Measurements from ENCODE around the gene AKNA.
A peak's percentile ranks its signal among the peaks of the same experiment; 100 is the strongest.

The AKNA gene

DNA sequence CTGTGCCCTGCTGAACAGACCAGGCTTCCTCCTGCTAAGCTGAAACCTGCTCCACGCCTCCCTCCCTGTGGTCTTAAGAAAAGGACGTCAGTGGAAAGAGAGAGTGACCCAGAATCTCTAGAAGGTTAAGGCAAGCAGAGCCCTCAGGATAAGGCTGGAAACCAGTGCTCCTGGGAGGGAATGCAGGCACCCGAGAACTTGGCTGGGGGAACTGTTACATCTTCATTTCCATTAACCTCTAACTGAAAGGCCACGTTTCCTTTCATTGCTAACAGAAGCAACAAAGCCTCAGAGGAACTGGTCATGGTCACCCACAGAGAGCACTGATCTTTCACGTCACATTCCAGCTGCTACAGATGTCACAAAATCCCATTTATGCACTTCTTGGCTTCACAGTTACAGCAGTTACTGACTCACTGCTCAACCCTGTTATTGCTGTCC is 26.1 kb upstream of the AKNA start:
- DNase-seq: no peak

- DNase-seq: no peak
Measured at GRCh38 chr9:114412048-114412683, 24.4 kb upstream of the AKNA start.

GRCh38 chr9:114411452-114411851 is 23.7 kb upstream of the AKNA start:
- DNase-seq: no peak

DNA sequence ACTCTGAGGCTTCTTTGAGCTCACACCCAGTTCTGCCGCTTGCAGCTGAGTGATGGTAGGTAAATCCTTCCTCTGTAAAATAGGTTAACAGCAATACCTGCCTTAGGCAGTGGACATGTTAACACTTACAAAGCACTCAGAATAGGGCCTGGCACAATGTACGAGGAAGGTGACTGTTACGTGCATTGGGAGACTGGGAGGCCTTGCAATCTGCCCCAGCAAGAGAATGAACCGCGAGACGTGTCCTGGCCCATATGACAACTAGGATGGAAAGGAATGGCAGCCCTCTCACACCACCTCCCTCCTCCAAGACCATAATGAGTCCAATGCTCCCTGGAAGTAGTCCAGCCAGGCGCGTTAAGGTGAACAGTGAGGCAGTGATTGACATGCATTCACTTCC is 23.1 kb upstream of the AKNA start:
- DNase-seq: no peak

- DNase-seq: no peak
Measured at GRCh38 chr9:114409842-114410241, 22.1 kb upstream of the AKNA start.

DNA sequence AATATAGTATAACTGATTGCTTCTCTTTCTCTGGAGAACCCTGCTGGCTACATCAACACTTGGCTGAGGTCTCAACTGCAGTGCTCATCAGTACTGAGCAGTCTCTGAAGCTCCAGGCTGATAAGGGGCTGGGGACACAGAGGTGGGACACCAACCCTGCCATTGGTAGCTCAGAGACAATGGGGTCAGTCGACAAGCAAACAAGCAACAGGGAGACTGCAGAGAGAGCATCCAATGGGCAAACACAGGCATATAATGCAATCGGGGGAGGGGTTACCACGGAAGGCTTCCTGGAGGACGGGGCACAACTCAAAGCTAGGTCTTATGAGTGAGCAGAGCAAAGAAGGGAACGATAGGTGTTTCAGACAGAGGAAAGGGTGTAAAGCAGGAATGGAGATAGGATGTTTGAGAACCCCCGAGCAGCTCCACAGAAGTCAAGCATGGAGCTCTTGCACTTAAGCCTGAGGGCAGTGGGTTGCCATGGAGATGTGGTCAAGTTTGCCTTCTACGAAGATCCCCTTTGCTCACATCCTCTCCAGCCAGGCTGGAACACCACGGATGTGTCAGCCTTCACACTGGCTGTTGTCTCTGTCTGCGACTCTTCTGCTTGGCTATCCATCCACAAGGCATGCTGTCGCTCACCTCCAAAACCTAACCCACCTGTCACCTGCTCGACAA is 21.5 kb upstream of the AKNA start:
- DNase-seq: no peak

- no peak for DNase-seq
Measured at GRCh38 chr9:114408645-114409044, 20.9 kb upstream of the AKNA start.

DNA sequence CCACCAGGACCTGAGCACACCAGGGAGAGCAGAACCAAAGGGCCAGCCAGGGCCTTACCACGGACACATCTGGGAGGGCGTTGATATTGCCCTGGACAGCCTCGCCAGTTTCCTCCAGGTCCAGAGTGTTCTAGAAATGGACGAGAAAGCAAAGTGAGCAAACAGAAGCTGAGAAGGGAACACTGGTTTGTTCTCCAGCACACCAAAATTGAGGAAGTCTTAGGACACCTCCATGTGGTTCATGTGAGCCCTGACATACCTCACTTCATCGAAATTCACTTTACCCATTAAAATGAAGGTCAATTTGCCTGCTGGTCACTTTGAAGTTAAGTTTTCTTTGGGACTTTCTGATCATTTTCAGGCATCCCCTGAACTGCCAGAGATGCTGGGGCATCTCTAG is 20.1 kb upstream of the AKNA start:
- no peak for DNase-seq

GRCh38 chr9:114406441-114406840 is 18.7 kb upstream of the AKNA start:
- no peak for DNase-seq

DNA sequence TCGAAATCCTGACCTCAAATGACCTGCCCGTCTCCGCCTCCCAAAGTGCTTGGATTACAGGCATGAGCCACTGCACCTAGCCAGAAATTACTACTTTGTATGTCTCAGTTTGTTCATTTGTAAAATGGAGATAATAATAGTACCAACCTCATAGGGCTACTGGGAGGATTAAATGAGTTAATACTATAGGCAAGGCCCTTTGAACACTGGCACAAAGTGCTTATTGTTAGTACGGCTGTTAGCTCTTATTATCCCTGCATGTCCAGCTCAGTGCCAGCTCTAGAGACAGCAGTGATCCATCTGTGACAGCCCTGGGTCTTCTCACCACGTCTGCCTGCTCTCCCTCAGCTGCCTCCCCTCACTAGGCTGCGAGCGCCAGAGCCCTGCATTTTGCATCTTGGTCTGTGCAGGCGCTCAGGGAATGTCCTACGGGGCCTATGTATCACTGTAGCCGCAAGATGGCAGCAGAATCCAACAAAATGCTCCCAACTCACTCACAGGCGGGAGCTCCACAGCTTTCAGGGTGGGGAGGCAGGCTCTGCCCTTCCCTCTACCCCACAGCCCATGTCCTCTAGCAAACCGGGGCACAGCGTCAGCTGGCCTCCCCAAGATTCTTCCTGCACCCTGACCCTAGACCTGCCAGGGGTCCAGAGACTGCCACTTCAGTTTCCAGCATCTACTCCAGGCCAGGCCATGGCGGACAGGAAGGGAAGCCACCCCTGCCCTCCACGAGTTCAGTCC is 17.7 kb upstream of the AKNA start:
- peak; percentile 67 for DNase-seq

GRCh38 chr9:114404531-114404930 is 16.7 kb upstream of the AKNA start:
- DNase-seq: no peak

DNA sequence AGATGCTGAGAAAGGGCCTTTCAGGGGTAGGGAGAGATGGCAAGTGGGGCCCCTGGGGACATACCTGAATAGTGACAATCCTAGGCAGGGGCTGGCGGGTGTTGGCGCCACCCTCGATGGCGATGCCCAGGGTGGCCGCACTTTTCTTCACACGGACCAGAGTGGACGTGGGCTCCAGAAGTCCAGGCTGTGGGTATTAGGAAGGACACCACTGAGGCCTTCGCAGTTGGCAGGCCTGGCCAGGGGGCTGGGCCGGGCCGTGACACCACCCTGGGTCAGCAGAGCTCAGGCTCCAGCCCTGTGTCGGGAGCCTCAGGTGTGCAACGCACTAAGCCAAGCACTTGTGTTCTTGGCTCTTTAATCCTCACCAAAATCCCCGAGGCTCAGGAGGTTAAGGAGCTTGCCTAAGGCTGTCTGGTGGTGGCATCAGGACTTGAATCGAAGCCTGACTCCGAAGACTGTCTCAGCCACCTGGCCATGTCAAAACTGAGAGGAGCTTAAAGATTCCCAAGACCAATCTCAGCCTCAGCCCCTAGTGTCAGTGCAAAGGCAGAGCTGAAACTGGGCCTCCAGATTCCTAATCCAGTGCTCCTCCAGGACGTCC is 15.5 kb upstream of the AKNA start:
- no peak for DNase-seq

DNA sequence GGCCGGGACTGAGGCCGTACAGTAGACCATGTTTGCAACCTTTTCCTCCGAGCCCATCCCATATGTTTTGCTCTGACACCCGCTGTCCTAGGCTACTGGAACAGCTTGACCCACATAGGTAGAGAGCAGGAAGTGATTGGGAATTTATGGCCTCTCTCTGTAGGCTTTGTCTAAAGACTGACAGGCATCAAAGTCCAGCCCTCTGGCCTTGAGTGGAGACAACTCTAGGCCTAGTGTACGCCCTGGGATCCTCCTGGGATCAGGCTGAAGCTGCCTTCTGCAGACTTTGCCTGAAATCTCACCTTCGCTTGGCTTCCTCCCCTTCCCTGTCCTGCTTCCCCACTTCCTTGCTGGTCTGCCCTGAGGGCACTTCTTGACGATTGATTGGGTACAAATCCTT is 13.6 kb upstream of the AKNA start:
- no peak for DNase-seq

GRCh38 chr9:114400772-114401171 is 13.0 kb upstream of the AKNA start:
- no peak for DNase-seq

DNA sequence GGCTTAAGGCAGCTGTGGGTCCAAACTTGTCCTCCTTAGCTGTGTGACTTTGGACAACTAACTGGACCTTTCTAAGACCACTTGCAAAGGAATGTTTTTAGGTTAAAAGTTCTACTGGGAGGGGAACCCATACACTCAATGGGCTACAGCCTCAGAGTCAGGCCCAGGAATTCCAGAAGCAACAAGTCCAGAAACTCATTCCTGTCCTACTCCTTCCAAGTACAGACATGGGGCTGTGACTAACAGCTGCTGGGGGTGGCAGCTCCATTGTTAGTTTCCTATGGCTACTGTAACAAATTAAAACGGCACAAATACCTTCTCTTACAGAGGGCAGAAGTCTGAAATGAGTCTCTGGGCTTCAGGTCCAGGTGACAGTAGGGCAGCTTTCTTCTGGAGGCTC is 12.4 kb upstream of the AKNA start:
- no peak for DNase-seq

DNA sequence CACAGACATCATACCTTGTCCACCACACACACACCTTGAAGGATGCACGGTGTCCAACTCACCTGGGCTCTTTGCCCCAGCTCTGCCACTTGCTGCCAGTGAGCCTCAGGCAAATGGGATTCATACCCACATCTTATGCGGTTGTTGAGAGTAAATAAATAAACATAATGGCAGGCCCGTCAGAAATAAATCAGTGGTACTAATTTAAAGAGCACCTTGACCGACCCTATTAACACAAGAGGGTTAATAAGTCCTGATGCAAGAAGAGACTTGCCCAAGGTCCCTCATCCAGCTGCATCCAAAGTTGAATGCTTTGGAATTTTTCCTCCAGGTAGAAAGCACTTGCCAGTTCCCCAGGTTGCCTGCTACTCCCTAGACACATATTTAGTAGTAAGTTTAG is 11.6 kb upstream of the AKNA start:
- DNase-seq: no peak

DNA sequence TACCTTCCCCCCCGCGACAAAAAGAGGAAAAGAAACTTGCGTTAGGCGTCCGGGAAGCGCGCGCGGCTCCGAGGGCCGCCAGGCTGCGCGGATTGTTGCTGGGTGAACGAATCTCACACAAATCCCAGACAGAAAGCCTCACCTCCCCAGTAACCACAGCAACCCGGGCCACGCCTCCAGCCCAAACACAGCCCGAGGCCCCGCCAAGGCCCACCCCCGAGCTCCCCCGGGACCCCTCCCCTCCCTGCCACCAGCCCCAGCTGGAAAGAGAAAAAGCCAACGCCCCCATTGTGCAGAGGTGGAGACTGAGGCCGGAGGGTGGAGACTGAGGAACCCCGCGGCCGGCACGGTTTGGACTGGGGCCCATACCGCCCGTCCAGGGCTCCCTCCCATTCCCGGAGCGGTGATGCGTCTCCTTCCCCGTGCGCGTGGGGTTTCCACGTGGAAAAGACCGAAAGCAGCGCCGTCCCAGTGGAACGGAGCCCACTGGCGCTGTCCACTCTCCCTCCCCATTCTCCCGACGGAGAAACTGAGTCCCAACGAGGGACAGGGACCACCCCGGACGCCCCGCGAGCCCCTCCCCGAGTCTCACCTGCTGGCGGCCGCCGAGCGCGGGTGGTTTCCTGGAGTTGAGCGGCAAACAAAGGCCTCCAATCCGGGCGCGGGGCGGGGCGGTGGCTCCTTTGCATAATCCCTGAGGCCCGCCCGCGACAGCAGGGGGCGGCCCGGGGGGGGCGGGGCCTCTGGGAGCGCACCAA is 10.2 kb upstream of the AKNA start:
- peak; percentile 97 for DNase-seq

DNA sequence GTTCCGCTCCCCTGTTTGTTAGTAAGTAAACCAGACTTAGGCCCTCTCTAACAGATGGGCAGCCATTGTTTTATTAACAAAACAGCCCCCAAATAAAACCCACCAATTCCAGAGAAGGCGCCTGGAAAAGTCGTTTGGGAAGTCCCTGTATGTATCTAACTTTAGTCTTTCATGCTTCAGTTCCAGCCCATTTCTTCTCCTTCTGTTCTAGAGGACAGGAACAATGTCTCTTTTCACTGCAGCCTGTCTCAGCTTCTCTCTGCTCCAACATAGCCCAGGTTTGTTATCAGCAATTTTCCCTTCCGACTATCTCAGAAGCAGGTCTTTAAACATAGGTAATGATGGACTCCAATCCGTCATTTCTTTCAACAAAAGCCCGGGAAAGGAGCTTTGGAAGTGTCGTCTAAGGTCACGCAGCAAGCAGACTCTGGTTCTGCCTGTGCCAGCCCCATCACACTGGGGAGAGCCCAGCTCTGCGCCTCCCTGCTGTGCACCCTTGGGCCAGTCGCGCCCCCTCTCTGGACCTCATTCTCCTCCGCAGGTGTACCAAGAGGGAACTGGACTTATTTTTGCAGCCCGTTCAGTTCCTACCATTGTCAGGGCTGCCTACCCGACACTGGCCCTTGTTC is 9.6 kb upstream of the AKNA start:
- no peak for DNase-seq

GRCh38 chr9:114396558-114397218 is 8.9 kb upstream of the AKNA start:
- DNase-seq: no peak

DNA sequence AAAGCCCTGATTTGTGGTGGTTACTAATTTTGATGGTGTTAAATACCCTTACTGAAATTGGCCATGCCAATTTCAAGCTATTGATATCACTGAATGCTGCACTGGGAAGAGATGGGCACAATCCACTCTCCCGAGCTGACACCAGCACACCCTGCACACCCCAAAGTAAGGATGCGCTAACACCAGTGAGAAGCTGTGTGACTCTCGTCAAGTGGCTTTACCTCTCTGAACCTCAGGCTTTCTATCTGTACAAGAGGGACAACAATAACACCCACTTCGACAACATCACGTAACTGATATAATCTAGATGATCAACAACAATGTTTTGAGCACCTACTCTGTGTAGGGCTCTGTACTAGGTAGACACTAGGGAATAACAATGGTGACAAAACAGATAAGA is 8.0 kb upstream of the AKNA start:
- DNase-seq: no peak

- DNase-seq: no peak
Measured at GRCh38 chr9:114395334-114395617, 7.5 kb upstream of the AKNA start.

Measured in stimulated activated CD4-positive, alpha-beta T cell treated with anti-CD3 and anti-CD28 coated beads, Interleukin-12 subunit alpha, Interleukin-12 subunit beta, amount 100 ng/mL, for 4 hours (primary cell).